Stomach (tissue), 9 donors: ENCODE measurements around the gene FYN. TPM values are rescaled to one million over a fixed set of nuclear protein-coding genes. Genes with fewer than 3 reads are reported as not detected.

ENCODE experiments used
- DNase-seq, 2 donors: peaks; one replicate each; pipeline versions ENCODE4 v3.0.0 to v3.0.0-alpha.2; 2013 to 2019
- H3K27ac ChIP-seq, 5 donors: fragments of 200-600 bp in 4 of 5; sonication (generic) in 4 of 5; one replicate each; pipeline ENCODE4 v1.5.1; 2013 to 2019; ENCODE audit warnings: mild to moderate bottlenecking in 1 of 5, moderate library complexity in 1 of 5
- H3K27me3 ChIP-seq, 3 donors: fragments of 200-600 bp; sonication (generic); one replicate each; pipeline ENCODE4 v1.5.1; 2017 to 2019; ENCODE audit warnings: mixed run types in 1 of 3
- H3K36me3 ChIP-seq, 4 donors: fragments of 200-600 bp; sonication (generic); 1 replicate in 3 of 4; 2 replicates in 1 of 4; pipeline ENCODE4 v1.5.1; 2016 to 2019
- H3K4me1 ChIP-seq, 4 donors: fragments of 200-600 bp; sonication (generic); one replicate each; pipeline ENCODE4 v1.5.1; 2016 to 2019
- H3K4me3 ChIP-seq, 4 donors: fragments of 200-600 bp; sonication (generic) in 3 of 4; one replicate each; pipeline ENCODE4 v1.5.1; 2016 to 2019; ENCODE audit warnings: mild to moderate bottlenecking in 1 of 4
- H3K9me3 ChIP-seq, 4 donors: fragments of 200-600 bp; sonication (generic); one replicate each; pipeline ENCODE4 v1.5.1; 2016 to 2019
- CTCF ChIP-seq, 7 experiments: fragments of 450-650 bp in 4 of 7; fragments of 200-600 bp in 3 of 7; sonication (generic) in 3 of 7; IDR thresholded peaks; one replicate each; pipeline ENCODE4 v1.5.1; 2016 to 2019; ENCODE audit warnings: antibody characterized with exemption in 7 of 7, control low read depth in 2 of 7, mild to moderate bottlenecking in 1 of 7
- EP300 ChIP-seq: sonication (generic); formaldehyde crosslinking; IDR thresholded peaks from one replicate; pipeline ENCODE4 v1.6.1; 2017; ENCODE audit warnings: antibody characterized with exemption
- POLR2A ChIP-seq, 4 donors: fragments of 450-650 bp; IDR thresholded peaks; one replicate each; pipeline ENCODE4 v1.6.1; 2016; ENCODE audit warnings: antibody characterized with exemption in 4 of 4, control low read depth in 2 of 4, mild to moderate bottlenecking in 1 of 4, moderate library complexity in 1 of 4
- POLR2AphosphoS5 ChIP-seq, 3 donors: sonication (generic); formaldehyde crosslinking; IDR thresholded peaks; one replicate each; pipeline ENCODE4 v1.6.1; 2016; ENCODE audit warnings: antibody characterized with exemption in 3 of 3
- WGBS, 5 donors: extraction: QIAGEN DNeasy Blood & Tissue Kit in 3 of 5; methylation state at CpG; one replicate each; pipeline versions ENCODE4 v1.1.5 to v1.1.7; 2013 to 2018; 5-methylcytosine and 5-hydroxymethylcytosine counted together
- intact Hi-C: fragments of 100-400 bp; cut with DNase I; formaldehyde crosslinking; loops from one replicate; pipeline ENCODE4 v1.15.1; 2023; ENCODE audit warnings: low total_unique reads
- polyA plus RNA-seq, 3 donors: library from polyadenylated mRNA; stranded (reverse); fragments of 200-250 nt; gene quantifications; one replicate each; pipeline ENCODE4 v1.2.3, GENCODE V29; 2013
- total RNA-seq, 5 donors: library from RNA; depleted of rRNA; stranded (reverse); fragments of >200 nt; gene quantifications; one replicate each; pipeline versions ENCODE4 v1.1.0 to v1.2.3, GENCODE V29; 2014 to 2016
- donor health status: healthy with polysubstance abuse.
- donor health status: Bipolar disorder and iron deficiency.
- donor health status: healthy.

Gene FYN
- total and polyA plus RNA-seq, 8 donors: 8.4 to 146 (median 37.1) TPM

GRCh38 chr6:111771094-111771432 lies 102.2 kb downstream of the FYN start:
- Histone ChIP-seq H3K27me3 (no peaks in the 10 kb centered on the region), H3K9me3 (no peaks in the 10 kb centered on the region), H3K36me3 (no peaks in the 10 kb centered on the region), H3K4me3 (no peak overlapping the region), H3K27ac (no peak overlapping the region), H3K4me1 (peaks cover 0 to 45% (median 16%) of the 10 kb centered on the region in 4 donors)
- intact Hi-C loops: no loop called here
- no peak for TF ChIP-seq CTCF (IDR thresholded peaks at IDR 0.05)
- no peak for DNase-seq

GRCh38 chr6:111770263-111771093 lies 102.8 kb downstream of the FYN start:
- no peak for DNase-seq
- 93 to 99% (median 95%) methylated on average over 6 of the region's 6 CpGs for WGBS, 5 donors
- Histone ChIP-seq H3K27me3 (no peaks in the 10 kb centered on the region), H3K9me3 (no peaks in the 10 kb centered on the region), H3K27ac (no peak overlapping the region), H3K36me3 (no peaks in the 10 kb centered on the region), H3K4me1 (peaks cover 0 to 40% (median 17%) of the 10 kb centered on the region in 4 donors), H3K4me3 (no peak overlapping the region)
- TF ChIP-seq CTCF (IDR thresholded peaks at IDR 0.05) (no peak), POLR2AphosphoS5 (IDR thresholded peaks at IDR 0.05) (no peak), POLR2A (IDR thresholded peaks at IDR 0.05) (no peak), EP300 (no peak)
- intact Hi-C loops: no loop called here

- Histone ChIP-seq H3K36me3 (no peaks in the 10 kb centered on the region), H3K4me1 (peaks cover 0 to 33% (median 14%) of the 10 kb centered on the region in 4 donors), H3K9me3 (no peaks in the 10 kb centered on the region), H3K27ac (peak overlapping the region in 1 of 5 donors; percentile 12), H3K4me3 (no peak overlapping the region), H3K27me3 (no peaks in the 10 kb centered on the region)
- intact Hi-C loops: no loop called here
- DNase-seq: no peak
- WGBS, 5 donors: 68 to 81% (median 72%) methylated on average over 1 of the region's 1 CpG
- TF ChIP-seq CTCF (IDR thresholded peaks at IDR 0.05) (no peak), EP300 (no peak), POLR2AphosphoS5 (IDR thresholded peaks at IDR 0.05) (no peak), POLR2A (IDR thresholded peaks at IDR 0.05) (no peak)
Observed at GRCh38 chr6:111769365-111770152, 103.7 kb downstream of the FYN start.

- DNase-seq: no peak
- WGBS, 5 donors: 89 to 100% (median 94%) methylated on average over 2 of the region's 2 CpGs
- Histone ChIP-seq H3K27me3 (no peaks in the 10 kb centered on the region), H3K36me3 (no peaks in the 10 kb centered on the region), H3K4me3 (no peak overlapping the region), H3K9me3 (no peaks in the 10 kb centered on the region), H3K27ac (no peak overlapping the region), H3K4me1 (peaks cover 0 to 33% (median 15%) of the 10 kb centered on the region in 4 donors)
- TF ChIP-seq POLR2A (IDR thresholded peaks at IDR 0.05) (no peak), EP300 (no peak), CTCF (IDR thresholded peaks at IDR 0.05) (no peak), POLR2AphosphoS5 (IDR thresholded peaks at IDR 0.05) (no peak)
- intact Hi-C loops: no loop called here
Observed at GRCh38 chr6:111768431-111768770, 104.9 kb downstream of the FYN start.
